Right forelimb (tissue), 1 donor: ENCODE data around the gene EFHC1.
A peak's percentile ranks its signal among the peaks of the same experiment; 100 is the strongest.
"Not testable (repeated sequence)": the region's sequence is repeated elsewhere in the genome, so short reads cannot be mapped to it uniquely, and the experiment has no call there.

ENCODE experiments used
- DNase-seq: peaks from one replicate; pipeline ENCODE4 v3.0.0-alpha.2; 2018

The EFHC1 gene

DNA sequence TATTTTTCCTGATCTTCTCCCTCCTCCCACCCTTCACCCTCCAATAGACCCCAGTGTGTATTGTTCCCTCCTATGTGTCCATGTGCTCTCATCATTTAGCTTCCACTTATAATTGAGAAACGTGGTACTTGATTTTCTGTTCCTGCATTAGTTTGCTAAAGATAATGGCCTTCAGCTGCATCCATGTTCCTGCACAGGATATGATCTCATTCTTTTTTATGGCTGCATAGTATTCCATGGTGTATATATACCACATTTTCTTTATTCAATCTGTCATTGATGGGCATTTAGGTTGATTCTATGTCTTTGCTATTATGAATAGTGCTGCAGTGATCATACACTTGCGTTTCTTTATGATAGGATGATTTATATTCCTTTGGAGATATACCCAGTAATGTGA, 41.1 kb downstream of the EFHC1 start:
- DNase-seq: not testable (repeated sequence)

DNA sequence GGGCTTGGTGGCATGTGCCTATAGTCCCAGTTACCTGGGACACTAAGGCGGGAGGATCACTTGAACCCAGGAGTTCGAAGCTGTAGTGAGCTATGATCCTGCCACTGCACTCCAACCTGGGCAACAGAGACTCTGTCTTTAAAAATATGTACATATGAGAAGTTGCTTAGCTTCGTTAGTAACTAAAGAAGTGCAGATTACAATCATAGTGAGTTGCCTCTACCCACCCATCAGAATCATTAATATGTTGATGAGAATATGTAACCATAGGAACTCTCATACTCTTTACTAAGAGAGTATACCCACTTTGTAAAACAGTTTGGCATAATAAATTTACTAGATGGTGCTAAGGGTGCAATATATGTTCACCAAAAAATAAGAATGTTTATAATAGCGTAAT, 54.0 kb downstream of the EFHC1 start:
- no peak for DNase-seq

DNA sequence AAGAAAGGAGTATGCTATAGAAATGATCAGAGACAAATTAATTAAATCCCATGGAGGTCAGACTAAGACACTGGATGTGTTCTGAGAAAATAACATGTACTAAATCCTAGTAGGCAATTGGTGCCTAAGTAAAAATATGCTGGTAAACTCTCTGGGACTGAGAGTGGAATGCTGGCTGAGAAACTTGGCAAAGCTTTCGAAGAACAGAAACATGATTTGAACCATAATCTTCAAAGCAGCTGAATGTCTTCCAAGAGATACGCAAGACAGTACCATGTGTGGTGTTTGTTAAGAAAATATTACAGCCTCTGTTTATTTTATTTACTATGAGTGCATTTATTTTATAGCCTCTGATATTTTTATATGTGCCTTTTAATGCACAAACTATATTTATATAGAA, 55.2 kb downstream of the EFHC1 start:
- no peak for DNase-seq

DNA sequence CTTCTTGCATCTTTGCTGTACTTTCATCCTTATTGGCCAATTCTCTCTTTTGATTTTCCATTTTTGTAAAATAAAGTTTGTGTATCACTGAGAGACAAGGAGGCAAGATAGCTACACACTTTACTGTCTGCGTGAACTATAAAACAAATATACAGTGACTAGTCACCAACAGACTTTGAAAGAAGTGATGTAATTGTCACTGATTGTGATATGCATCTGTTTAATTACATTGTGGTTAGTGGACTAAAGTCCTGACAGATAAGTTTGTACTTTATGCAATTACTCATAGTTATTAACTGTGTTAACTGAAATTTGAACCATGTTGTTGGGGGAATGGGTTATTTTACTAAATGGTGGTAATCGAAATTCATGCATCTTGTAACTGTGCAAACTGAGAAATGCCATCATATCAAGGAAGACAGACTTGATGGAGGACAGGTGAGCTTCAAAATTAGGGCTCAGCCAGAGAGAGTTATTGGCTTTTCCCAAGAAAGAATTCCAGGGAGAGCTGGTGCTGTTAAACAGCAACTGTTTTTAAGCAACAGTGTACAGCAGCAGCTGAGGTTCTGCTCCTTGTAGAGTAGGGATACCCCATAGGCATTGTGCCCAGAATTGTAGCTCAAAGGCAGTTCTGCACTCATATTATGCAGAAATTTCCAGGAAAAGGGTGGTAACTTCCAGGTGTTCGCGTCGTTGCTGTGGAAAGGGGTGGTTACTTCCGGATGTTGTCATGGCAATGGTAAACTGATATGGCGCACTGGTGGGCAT, 62.9 kb downstream of the EFHC1 start:
- DNase-seq: no peak

DNA sequence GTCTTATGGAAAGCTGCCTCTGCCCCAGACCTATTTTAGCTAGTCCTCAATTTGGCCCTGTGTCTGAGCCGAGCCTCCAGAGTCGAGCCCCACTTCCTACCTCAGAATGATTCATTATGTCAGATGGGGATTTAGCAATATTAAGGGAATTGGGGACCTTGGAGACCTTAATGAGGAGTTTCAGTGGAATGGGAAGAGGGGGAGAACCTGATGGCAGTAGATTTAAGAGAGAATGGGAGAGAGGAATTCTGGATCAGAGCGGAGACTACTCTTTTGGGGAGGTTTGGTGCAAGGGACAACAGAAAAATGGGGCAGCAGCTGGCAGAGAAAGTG, 63.5 kb downstream of the EFHC1 start:
- DNase-seq: no peak

DNA sequence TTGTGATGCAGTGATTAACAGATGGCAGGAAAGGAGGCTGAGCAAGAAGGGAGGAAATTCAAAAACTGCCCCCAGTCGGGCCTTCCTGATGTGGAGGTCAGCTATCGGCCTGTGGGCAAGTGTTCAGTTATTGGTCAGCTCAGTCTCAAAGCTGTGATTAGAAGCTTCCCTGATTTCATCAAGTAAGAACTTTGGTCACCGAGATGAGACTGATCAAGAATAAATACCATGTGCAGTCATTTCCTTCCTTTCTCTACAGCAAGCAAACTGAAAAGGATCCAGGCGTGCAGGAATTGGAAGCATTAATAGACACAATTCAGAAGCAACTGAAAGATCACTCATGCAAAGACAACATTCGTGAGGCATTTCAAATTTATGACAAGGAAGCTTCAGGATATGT, 69.7 kb downstream of the EFHC1 start:
- no peak for DNase-seq

DNA sequence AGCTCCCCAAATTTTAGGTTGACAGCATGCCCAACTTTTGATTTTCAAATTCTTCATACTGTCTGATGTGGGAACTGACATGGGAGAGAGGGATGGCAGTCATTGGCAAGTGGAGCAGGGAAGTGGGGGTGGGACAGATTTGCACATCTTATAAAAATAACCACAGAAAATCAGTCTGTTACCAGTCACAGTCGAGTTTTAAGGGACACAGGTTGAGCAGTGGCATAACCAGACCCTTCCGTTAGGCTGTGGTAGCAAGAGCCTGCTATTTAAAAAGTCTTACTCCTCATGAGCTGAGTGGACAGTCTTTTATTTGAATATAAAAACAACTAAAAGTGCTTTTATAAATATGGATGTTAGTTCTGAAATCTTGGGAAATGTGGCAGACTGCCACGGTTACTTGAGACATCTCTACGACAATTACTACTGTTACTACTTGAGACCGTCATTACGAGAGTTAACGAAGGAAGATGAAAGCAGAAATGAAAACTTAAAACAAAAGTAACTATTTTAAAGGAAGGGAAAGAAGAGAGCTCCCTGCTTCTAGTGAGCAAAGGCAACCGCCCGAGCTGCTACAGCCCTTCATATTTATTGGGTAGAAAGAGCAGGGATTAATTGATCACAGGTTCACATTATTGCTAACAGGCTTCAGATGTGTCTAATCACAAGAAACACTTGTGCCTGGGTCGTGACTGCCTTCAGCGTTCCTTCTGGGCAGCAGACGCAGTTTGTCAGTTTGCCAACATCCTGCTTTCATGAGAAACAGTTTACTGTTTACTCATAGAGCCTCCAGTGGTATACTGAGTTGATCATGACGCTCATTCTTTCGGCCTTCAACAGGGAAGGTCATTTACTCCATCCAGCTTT, 71.3 kb downstream of the EFHC1 start:
- DNase-seq: no peak

DNA sequence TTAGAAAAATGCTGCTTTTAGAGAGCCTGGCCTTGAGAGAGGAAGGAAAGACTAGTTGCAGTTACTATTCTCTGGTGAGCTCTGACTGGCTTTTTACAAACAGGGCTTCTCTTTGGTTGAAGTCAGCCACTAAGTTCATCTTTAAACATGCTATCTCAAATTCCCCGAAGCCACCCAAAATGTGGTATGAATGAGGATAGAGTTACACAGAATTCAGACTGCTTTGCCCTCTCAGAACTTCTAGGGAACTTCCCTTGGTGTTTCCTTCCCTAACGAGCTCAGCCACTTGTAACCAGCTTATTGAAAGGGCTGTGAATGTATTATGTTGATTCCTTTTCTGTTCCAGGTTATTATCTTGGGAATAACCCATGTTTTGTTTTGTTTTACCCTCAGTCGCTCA, 73.5 kb downstream of the EFHC1 start:
- no peak for DNase-seq

DNA sequence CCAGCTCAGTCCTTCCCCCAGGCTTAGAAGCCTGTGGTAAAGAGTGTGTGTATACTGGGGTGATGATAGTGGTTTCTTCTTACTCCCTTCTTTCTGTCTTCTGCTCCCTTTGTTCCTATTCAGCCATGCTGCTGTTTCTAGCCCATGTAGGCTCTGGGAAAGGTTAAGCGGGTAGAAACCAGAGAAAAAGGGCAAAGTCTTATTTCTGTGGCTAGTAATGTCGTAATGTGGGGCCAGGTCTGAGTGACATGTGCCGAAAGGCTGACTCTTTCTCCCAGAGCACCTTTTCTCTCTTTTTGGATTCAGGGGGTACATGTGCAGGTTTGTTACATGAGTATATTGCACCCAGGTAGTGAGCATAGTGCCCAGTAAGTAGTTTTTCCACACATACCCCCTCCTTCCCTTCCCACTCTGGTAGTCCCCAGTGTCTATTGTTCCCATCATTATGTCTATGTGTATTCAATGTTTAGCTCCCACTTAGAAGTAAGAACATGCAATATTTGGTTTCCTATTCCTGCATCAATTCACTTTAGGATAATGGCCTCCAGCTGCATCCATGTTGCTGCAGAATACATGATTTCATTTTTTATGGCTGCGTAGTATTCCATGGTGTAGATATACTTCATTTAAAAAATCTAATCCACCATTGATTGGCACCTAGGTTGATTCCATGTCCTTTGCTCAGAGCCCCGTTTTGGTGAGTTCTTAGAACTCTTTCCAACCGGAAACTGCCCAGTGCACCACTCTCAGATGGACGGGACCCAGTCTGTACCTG, 74.3 kb downstream of the EFHC1 start:
- DNase-seq: no peak

DNA sequence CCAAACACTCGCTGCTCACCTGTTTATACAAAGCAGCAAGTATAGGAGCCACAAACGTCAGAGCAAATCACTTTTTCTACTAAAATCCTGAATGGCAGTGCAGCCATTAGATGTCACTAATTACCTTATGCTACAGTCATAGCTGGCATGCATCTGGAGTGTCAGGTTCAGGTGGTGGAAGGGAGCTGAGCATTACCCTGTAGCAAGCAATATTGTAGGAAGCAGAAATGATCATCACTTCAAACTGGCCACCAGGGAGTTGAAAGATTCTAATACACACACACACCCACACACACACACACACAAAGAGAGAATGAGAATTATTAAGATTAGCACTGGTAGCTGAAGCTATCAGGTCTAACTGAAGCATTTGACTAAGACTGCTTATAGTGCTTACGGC, 75.8 kb downstream of the EFHC1 start:
- DNase-seq: no peak

DNA sequence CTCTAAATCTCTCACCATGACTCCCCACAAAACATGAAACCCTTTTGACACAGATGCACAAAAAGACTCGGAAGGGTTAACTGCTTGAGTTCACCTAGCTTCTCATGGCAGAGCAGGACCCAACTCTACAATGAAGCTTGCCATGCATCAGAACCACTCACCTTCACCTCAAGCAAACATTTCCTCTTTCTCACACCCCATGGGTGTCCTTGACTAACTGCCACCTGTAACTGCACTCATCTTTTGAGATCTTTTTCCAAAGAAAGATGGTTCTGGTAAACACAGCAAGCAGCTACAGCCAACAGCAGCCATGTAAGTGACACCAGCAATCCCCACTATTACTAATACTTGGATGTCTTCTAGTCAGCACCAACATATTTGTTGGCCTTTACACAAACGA, 76.5 kb downstream of the EFHC1 start:
- no peak for DNase-seq

DNA sequence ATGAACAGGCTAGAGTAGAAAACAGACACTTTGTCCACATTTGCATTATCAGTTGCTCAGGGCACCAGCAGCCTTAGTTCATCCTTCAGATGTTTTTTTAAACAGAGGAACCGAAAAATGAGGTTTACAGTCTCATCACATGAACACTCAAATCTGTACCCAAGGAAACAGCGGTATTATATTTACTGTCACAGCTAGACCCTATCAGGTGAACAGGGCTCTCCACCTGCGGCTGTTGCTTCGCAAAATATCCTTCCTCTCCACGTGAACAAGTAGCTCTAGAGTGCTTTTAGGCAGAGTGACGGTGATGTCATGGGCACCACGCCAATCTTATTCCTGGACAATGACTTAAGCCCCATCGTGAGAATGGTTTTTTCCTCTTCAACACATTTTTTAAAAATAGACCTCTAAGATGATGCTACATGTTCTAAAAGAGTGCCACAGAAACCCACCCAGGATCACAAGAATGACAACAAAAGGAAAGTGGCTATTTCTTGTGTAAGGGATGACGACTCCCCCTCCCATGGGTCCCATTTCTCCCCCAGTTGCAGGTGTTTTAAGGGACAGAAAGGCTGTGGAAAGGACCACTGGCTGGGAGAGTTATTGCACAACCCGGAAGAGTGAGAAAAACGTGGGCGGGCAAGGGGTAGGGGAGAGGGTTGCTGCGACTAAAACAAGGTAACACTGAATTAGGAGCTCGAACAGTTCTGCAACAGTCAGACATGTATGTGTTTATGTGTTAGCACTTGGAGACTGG, 77.7 kb downstream of the EFHC1 start:
- no peak for DNase-seq

DNA sequence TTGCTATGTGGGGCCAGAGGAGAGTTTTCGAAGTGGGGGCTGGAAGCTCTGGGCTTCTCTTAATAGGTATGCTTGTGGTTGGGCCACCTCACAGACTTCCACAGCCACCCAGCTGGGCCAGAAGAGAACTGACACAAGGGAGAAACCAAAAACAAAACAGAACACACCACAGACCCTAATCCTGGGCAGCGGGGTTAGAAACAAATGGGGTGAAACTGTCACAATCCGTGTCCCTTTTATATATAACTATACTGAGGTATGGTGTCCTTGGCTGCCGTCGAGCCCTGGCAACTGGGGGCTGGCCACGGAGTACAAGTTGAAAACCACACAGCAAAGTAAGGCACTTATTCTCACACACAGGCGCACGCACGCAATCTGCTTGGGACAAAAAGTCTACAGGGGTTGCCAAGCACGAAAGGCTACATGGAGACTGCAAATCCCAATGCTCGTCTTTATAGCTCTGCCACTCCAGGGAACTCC, 78.4 kb downstream of the EFHC1 start:
- DNase-seq: no peak

DNA sequence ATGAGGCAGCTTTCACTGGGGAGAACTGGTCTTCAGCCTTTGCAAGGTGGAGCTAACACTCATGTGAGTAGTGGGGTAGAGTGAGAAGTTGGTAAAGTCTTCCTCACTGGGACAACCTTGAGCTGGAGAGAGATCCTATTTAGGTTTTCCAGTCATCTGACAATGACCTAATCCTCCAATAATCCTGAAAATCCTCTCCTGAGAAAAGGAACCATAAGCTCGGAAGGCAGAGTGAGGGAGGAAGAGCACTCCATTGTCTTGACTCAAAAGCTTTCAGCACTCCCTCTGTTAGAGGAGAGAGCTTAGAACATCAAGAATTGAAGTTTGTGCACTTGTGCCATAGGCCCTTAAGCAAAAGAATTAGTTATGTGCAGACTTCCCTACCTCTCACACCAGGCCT, 78.9 kb downstream of the EFHC1 start:
- no peak for DNase-seq

DNA sequence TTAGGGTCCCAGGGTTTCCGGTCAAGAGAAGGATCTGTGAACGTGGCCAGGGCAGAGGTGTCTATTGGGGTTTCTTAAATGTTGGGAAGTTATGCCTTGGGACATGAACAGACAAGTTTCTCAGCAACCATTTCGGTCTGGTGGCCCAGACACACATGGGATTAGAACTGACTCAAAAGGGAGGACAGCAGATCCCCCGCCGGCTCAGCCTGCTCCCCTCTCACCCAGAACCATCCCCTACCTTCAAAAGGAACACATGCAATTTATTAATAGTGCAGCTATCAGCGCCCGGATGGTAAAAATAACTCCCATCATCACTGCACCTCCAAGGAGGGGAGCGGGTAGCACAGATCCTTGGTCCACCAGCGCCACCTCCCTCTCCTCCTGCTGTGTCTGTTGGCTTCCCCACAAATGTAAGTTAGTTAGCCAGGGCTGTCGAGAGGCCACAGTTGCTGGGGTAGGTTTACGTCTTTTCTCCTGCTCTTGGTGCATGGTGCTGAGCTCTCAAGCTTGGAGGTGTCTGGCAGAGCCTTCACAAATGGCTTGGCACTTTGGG, 79.6 kb downstream of the EFHC1 start:
- no peak for DNase-seq

DNA sequence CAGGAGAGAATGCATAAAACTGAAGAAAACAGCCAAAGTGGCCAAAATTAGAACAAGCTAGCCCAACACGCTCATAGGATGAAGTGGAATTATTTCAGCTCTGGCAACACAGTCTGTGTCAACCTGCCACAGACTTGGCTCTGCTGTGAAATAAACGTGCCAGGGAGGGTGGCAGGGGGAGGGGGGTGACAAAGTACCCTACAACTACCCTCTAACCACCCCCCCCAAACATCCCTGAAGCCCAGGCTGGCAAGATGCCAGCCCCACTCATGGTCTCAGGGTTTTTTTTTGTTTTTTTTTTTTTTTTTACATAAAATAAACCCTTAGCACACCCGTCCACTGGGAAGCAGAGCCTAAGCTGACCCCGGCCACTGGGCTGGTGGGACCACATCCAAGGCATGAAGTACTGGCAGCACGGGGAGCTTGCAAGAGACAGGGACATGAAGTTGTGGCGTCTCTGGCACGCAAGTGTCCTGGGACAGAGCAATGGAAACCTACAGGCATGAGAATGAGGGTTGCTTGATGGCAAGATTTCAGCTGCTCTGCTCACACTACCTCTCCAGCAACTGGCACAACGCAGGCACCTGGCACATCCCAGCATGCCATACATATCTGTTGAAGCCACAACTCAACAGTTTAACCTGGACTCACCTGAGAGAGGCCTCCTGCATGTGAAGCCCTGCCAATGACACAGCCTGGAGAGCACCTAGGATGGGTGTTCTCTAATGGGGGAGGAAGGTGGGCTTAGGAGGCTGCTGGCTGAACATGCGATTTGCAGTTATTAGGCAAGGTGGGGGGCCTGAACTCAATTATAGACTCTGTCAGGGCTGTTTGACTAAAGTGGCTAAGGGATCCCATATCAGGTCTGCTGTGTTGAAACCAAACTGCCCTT, 80.3 kb downstream of the EFHC1 start:
- DNase-seq: no peak

DNA sequence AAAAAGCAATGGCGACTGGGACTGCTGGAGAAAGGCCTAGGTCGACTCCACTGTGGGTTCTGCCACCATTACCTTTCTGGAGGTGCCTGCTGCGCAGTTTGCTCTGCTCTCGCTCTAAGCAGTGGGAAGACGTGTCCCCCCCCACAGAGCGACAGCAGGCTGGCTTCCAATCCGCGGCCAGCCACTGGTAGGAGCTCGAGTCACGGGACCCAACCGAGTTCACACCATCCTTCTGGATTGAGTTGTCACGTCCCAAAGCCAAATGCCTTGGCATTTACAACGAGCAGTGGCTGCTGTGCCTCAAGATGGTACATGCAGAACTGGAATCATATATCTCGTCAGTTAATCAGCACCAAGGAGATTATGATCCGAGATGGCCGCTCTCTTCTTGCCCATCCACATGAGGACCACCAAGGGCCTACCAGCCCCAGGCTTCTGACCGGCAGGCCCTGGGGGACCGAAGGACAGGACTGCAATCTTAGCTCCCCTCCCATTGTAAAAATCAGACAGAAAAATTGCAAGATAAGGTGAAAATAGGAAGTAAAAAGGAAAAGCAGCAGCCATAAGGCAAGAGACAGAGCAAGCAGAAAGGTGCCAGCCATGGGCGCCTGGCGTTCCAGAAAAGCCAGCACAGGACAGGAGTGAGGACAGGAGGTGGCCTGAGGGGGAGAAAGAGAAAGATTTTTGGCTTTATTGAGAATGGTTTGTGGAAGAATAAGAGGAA, 82.3 kb downstream of the EFHC1 start:
- no peak for DNase-seq

DNA sequence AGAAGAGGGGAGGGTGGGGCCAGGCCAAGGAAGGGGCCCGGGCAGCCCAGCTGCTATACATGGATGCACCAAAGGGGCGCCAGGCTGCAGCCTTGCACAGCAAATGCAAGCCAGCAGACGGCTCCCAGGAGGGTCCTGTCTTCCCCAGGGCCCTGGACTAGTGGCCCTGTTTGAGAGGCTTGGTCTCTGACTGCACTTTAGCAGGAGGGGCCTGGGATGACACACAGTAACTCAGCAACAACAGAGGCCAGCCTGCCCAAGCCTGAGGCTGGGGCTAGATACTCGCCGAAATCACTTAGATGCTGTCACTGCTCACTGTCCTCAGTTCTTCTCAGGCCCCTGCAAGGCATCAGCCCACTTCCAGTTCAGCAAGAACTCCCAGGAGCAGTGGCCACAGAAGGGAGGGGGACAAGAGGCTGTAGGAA, 83.2 kb downstream of the EFHC1 start:
- no peak for DNase-seq

DNA sequence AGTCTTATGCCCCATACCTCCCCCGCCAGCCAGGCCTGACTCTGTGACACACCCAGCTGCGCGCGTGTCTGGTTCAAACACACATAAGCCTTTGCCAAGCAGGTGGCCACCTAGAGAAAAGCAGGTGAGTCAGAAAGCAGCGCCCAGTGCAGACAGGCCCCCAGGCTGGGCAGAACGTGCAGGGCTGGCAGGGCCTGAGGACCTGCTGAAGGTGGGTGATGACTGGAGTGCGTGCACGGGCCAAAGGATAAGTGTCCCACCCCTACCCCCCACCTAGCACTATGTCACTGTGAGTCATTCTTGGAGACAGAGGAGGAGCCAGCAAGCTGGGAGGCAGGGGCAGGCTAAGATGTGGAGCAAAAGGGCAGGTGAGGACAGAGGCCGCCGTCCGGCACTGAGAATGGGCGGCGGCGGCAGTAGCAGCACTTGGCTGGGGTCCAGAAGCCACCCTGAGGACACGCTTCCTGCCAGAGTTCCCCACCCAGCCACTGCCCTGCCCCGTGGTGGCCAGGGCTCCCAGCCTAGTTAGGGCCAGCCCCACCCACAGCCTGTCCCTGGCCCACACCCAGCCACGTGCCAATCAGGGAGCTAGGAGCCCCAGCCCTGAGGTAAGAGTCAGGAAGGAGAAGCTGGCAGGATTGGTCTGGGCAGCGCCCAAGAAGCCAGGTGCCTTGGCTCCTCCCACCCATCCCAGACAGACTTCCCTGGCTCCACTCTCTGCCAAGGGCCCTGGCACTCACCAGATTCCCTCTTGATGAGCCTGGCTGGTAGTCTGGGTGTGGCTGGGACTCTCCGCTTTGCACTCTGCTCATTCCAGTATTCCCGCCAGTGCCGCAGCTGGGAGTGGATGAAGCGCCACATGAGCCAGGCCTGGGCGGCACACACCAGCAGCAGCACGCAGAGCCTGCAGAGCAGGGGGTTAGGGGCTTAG, 84.0 kb downstream of the EFHC1 start:
- DNase-seq: peak; percentile 76

DNA sequence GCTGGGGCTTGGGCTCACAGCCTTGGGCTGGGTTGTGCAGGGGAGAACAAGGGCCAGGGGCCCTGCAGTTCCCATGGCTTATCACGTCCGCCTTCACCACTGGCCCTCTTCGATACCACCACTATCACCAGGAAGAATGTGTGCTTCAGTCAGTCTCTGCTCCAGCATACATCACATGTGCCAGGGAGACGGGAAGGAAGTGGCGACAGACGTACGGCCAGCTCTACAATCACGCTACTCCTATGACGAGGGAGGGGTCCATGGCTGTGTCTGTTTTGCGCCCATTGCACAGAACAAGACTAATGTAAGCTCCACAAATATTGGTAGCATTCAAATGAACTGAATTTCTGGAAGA, 84.6 kb downstream of the EFHC1 start:
- no peak for DNase-seq
